GM23338 (cell line): Measurements from ENCODE around the gene ERO1B.

Experiments
- CREB1 ChIP-seq: fragments of 250-450 bp; sonication (Bioruptor Pico); IDR thresholded peaks from 2 replicates; pipeline ENCODE4 v1.5.0; 2020; ENCODE audit warnings: low read depth, mild to moderate bottlenecking, moderate library complexity
- CTCF ChIP-seq, 2 experiments: fragments of 200-600 bp in 1 of 2; sonication (generic) in 1 of 2; conservative IDR thresholded peaks; 2 replicates each; pipeline versions ENCODE4 v1.5.1 to v1.6.1; 2016 to 2017; ENCODE audit warnings: antibody characterized with exemption in 2 of 2, low read depth in 2 of 2, mild to moderate bottlenecking in 2 of 2, moderate library complexity in 1 of 2
- JUNB ChIP-seq: IDR thresholded peaks from one replicate; pipeline ENCODE4 v1.6.1; 2016; ENCODE audit warnings: antibody characterized with exemption; ENCODE audit not compliant: unreplicated experiment
- POLR2AphosphoS5 ChIP-seq: IDR thresholded peaks from 2 replicates; pipeline ENCODE4 v1.6.1; 2016; ENCODE audit warnings: antibody characterized with exemption, low read depth

DNA sequence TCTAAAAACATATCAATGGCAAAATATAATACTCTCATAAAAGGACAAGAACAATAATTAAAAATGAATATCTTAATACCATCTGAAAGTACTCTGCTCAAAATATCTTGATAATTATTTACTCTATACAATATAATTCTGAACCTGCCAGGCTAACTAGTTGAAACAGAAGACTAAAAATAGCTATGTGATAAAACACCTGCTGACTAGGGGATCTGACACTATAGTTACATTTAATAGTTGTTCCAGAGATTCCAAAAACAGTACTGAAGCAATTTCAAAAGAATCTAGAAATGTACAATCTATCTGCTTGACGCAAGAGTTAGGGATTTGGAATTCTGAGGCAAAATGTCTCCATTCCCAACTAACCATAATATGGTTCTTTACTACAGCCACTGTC, 30.2 kb downstream of the ERO1B start:
- no peak for TF ChIP-seq CTCF (conservative IDR thresholded peaks at IDR 0.05; ENCODE audit: low read depth in 2 of 2)
- TF ChIP-seq POLR2AphosphoS5, result no peak
- TF ChIP-seq CREB1 (CRISPR knock-in tag), result no peak
- TF ChIP-seq JUNB, result no peak
